ENCODE data around the gene ARID1A.

Gene ARID1A

DNA sequence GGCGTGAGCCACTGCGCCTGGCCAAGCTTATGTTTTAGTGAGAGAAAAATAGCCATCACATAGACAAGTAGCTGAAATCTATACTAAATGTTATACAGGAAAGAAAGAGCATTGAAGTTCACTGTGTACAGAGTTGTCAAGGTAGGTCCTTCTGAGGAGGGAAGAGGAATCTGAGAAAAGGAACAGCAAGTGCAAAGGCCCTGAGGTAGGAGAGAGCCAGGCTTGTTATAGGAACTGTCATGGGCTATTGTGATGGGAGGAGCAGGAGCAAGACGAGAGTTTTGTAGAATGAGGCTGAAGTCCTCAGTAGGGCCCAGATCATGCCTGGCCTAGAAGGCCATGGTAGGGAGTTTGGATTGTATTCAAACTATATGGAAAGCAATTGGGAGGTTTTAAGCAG is 135.2 kb downstream of the ARID1A start:
- FAIRE-seq = no peak
